Liver (tissue), 9 donors: ENCODE measurements around the gene NRSN2. TPM values are rescaled to one million over a fixed set of nuclear protein-coding genes. Genes with fewer than 3 reads are reported as not detected.

Source experiments
- DNase-seq: peaks from one replicate; pipeline ENCODE4 v3.0.0-alpha.2; 2017; ENCODE audit warnings: low spot score
- H3K27ac ChIP-seq, 2 donors: one replicate each; pipeline ENCODE4 v1.7.0; 2013; ENCODE audit warnings: inconsistent platforms in 2 of 2, low read length in 2 of 2, control low read depth in 1 of 2, low read depth in 1 of 2, mild to moderate bottlenecking in 1 of 2
- H3K27me3 ChIP-seq, 4 donors: one replicate each; pipeline versions ENCODE4 v1.6.1 to v1.7.0; 2013; ENCODE audit warnings: low read length in 3 of 4, inconsistent platforms in 1 of 4, mild to moderate bottlenecking in 1 of 4, moderate library complexity in 1 of 4; ENCODE audit not compliant: control insufficient read depth in 4 of 4, insufficient read depth in 4 of 4
- H3K36me3 ChIP-seq, 4 donors: one replicate each; pipeline versions ENCODE4 v1.6.1 to v1.7.0; 2013; ENCODE audit warnings: low read length in 3 of 4, mild to moderate bottlenecking in 3 of 4, low read depth in 1 of 4, moderate library complexity in 1 of 4; ENCODE audit not compliant: control insufficient read depth in 4 of 4, insufficient read depth in 3 of 4
- H3K4me1 ChIP-seq, 4 donors: one replicate each; pipeline versions ENCODE4 v1.6.1 to v1.7.0; 2013; ENCODE audit warnings: low read length in 3 of 4, mild to moderate bottlenecking in 3 of 4, moderate library complexity in 1 of 4; ENCODE audit not compliant: control insufficient read depth in 4 of 4, insufficient read depth in 4 of 4
- H3K4me3 ChIP-seq, 3 donors: one replicate each; pipeline versions ENCODE4 v1.6.1 to v1.7.0; 2013; ENCODE audit warnings: low read length in 3 of 3, control low read depth in 1 of 3, low read depth in 1 of 3, mild to moderate bottlenecking in 1 of 3
- H3K9ac ChIP-seq, 2 donors: one replicate each; pipeline ENCODE4 v1.7.0; 2013; ENCODE audit warnings: low read length in 2 of 2, mild to moderate bottlenecking in 2 of 2, moderate library complexity in 2 of 2, control low read depth in 1 of 2, low read depth in 1 of 2
- H3K9me3 ChIP-seq, 4 donors: one replicate each; pipeline versions ENCODE4 v1.6.1 to v1.7.0; 2013; ENCODE audit warnings: low read length in 3 of 4; ENCODE audit not compliant: control insufficient read depth in 4 of 4
- FOXA2 ChIP-seq: IDR thresholded peaks from 2 replicates; pipeline ENCODE4 v1.6.1; 2016; ENCODE audit warnings: antibody characterized with exemption
- HNF4A ChIP-seq, 2 donors: conservative IDR thresholded peaks; 2 replicates each; pipeline ENCODE4 v1.6.1; 2016; ENCODE audit warnings: antibody characterized with exemption in 2 of 2, mild to moderate bottlenecking in 2 of 2
- HNF4G ChIP-seq: IDR thresholded peaks from 2 replicates; pipeline ENCODE4 v1.6.1; 2016; ENCODE audit warnings: antibody characterized with exemption
- NR2F2 ChIP-seq: IDR thresholded peaks from 2 replicates; pipeline ENCODE4 v1.6.1; 2016; ENCODE audit warnings: antibody characterized with exemption
- RAD21 ChIP-seq, 2 donors: IDR thresholded peaks; 2 replicates each; pipeline ENCODE4 v1.6.1; 2016; ENCODE audit warnings: antibody characterized with exemption in 2 of 2, mild to moderate bottlenecking in 2 of 2
- RXRA ChIP-seq, 2 donors: IDR thresholded peaks; 2 replicates each; pipeline ENCODE4 v1.6.1; 2017 to 2018; ENCODE audit warnings: antibody characterized with exemption in 2 of 2, mild to moderate bottlenecking in 1 of 2
- SP1 ChIP-seq: IDR thresholded peaks from 2 replicates; pipeline ENCODE4 v1.6.1; 2018; ENCODE audit warnings: antibody characterized with exemption, mild to moderate bottlenecking
- YY1 ChIP-seq: IDR thresholded peaks from 2 replicates; pipeline ENCODE4 v1.6.1; 2016; ENCODE audit warnings: antibody characterized with exemption, mild to moderate bottlenecking
- WGBS: extraction: QIAGEN DNeasy Blood & Tissue Kit; methylation state at CpG from one replicate; pipeline ENCODE4 v1.1.7; 2013; 5-methylcytosine and 5-hydroxymethylcytosine counted together
- polyA plus RNA-seq, 2 donors: library from polyadenylated mRNA; stranded (reverse) in 1 of 2; unstranded in 1 of 2; fragments of 200-250 nt in 1 of 2; fragments of >200 nt in 1 of 2; fragmentation: Nextera tagmentation in 1 of 2; extraction: Ambion mirVana in 1 of 2; gene quantifications; one replicate each; pipeline versions ENCODE4 v1.2.1 to v1.2.3, GENCODE V29; 2013 to 2015
- total RNA-seq, 2 donors: library from RNA; depleted of rRNA; stranded (reverse); fragments of >200 nt; gene quantifications; one replicate each; pipeline ENCODE4 v1.2.3, GENCODE V29; 2014
- TF ChIP-seq, protein P1 (sequence below): IDR thresholded peaks from 2 replicates; pipeline ENCODE4 v1.6.1; 2016; ENCODE audit warnings: antibody characterized with exemption
- TF ChIP-seq, protein P2 (sequence below): IDR thresholded peaks from 2 replicates; pipeline ENCODE4 v1.6.1; 2016; ENCODE audit warnings: antibody characterized with exemption
- TF ChIP-seq, protein P3 (sequence below): fragments of 150-350 bp; IDR thresholded peaks from 2 replicates; pipeline ENCODE4 v1.5.1; 2017; ENCODE audit warnings: improper control_type of control experiment, low read depth, low read length; ENCODE audit not compliant: missing input control
- TF ChIP-seq, protein P4 (sequence below): IDR thresholded peaks from 2 replicates; pipeline ENCODE4 v1.6.1; 2016; ENCODE audit warnings: antibody characterized with exemption, mild to moderate bottlenecking
- donor health status: healthy.
- donor health status: healthy.
- donor health status: healthy.
- donor health status: healthy.
- donor health status: healthy.

The NRSN2 gene
- total and polyA plus RNA-seq, 4 donors = 1.9 to 12.0 (median 4.7) TPM

DNA sequence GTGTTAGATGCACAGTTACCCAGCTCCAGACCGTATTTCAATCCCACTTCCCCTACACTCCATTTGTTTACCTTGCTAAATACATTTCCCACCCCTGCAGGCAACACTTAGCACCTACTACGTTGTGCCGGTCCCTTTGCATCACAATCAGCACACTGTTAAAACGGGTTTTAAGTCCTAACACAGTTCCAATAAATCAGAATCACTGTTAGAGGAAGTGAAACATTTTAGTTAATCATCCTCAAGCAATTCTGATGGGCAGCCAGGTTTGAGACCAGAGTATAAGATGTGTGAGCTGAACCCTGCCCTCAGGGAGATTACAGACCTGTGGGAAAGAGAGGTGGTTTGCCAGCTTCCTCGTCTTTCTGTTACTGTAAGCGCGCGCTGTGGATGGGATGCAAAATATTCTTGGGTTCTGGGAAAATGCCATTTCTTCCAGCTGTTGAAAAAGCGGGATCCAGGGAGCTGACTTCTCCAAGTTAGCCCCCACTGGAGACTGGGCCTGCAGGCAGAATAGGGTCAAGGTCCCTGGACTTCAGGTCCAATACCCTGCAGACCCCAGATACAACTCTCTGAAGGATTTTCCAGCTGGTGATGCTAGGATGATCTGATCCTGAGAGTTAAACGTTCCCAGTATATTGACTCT, 46.4 kb upstream of the NRSN2 start:
- no peak overlapping the region for H3K4me3 ChIP-seq
- WGBS = 63% methylated on average over 10 of the region's 10 CpGs
- no peak for DNase-seq
- TF ChIP-seq, protein P1, sequence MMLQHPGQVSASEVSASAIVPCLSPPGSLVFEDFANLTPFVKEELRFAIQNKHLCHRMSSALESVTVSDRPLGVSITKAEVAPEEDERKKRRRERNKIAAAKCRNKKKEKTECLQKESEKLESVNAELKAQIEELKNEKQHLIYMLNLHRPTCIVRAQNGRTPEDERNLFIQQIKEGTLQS = no peak
- TF ChIP-seq, protein P2, sequence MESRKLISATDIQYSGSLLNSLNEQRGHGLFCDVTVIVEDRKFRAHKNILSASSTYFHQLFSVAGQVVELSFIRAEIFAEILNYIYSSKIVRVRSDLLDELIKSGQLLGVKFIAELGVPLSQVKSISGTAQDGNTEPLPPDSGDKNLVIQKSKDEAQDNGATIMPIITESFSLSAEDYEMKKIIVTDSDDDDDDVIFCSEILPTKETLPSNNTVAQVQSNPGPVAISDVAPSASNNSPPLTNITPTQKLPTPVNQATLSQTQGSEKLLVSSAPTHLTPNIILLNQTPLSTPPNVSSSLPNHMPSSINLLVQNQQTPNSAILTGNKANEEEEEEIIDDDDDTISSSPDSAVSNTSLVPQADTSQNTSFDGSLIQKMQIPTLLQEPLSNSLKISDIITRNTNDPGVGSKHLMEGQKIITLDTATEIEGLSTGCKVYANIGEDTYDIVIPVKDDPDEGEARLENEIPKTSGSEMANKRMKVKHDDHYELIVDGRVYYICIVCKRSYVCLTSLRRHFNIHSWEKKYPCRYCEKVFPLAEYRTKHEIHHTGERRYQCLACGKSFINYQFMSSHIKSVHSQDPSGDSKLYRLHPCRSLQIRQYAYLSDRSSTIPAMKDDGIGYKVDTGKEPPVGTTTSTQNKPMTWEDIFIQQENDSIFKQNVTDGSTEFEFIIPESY = no peak
- no peak for TF ChIP-seq SP1
- no peak for TF ChIP-seq NR2F2
- TF ChIP-seq HNF4A (conservative IDR thresholded peaks at IDR 0.05) = no peak
- no peak for TF ChIP-seq RXRA (IDR thresholded peaks at IDR 0.05)
- no peak for TF ChIP-seq HNF4G
- TF ChIP-seq, protein P3, sequence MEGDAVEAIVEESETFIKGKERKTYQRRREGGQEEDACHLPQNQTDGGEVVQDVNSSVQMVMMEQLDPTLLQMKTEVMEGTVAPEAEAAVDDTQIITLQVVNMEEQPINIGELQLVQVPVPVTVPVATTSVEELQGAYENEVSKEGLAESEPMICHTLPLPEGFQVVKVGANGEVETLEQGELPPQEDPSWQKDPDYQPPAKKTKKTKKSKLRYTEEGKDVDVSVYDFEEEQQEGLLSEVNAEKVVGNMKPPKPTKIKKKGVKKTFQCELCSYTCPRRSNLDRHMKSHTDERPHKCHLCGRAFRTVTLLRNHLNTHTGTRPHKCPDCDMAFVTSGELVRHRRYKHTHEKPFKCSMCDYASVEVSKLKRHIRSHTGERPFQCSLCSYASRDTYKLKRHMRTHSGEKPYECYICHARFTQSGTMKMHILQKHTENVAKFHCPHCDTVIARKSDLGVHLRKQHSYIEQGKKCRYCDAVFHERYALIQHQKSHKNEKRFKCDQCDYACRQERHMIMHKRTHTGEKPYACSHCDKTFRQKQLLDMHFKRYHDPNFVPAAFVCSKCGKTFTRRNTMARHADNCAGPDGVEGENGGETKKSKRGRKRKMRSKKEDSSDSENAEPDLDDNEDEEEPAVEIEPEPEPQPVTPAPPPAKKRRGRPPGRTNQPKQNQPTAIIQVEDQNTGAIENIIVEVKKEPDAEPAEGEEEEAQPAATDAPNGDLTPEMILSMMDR = no peak
- TF ChIP-seq FOXA2 = no peak
- no peak for TF ChIP-seq RAD21 (IDR thresholded peaks at IDR 0.05)
- no peak overlapping the region for H3K9ac ChIP-seq
- H3K36me3 ChIP-seq = peaks cover 0 to 4% (median 0%) of the 10 kb centered on the region in 4 donors
- H3K9me3 ChIP-seq = no peaks in the 10 kb centered on the region
- peak overlapping the region in 1 of 2 donors; percentile 8 for H3K27ac ChIP-seq
- H3K27me3 ChIP-seq = no peaks in the 10 kb centered on the region
- H3K4me1 ChIP-seq = peaks cover 0 to 35% (median 27%) of the 10 kb centered on the region in 4 donors

DNA sequence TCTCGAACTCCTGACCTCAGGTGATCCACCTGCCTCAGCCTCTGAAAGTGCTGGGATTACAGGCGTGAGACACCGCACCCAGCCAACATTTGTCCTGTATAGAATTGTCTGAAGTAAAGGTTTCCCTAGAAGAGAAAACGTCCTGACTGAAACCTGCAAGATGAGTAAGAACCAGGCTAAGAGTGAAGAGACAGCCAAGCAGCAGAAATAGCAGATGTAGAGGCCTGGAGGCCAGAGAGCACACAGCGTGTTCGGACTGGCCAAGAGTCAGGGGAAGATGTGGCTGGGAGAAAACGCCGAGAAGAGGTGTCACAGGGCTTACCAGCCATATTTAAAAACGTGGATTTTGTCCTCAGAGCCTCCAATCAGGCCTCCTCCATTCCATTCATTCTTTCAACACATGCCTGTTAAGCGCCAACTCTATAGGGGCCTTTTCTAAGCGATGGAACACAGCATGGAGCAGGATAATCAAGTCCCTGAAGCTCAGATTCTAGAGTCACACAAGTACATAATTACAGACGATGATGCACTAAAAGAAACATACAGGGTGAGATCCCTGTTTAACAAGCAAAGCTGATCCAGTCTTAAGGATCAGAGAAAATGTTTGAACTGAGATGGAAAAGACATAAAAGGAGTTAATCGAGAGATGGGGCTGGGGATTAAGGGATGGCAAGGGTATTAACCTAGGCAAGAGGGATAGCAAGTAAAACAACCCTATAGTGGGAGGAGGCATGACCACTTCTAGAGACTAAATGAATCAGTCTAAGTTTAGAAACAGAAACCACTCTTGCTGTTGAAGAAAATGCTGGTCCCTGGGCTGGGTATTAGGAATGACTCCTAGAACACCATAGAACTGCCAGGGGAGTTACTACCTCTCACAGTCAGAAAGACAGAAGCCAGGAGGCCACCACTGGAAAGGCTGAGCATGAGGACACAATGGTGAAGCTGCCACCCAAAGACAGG, 44.7 kb upstream of the NRSN2 start:
- H3K27me3 ChIP-seq = no peaks in the 10 kb centered on the region
- H3K9ac ChIP-seq = no peak overlapping the region
- H3K27ac ChIP-seq = no peak overlapping the region
- WGBS = 85% methylated on average over 13 of the region's 13 CpGs
- H3K36me3 ChIP-seq = peaks cover 0 to 4% (median 0%) of the 10 kb centered on the region in 4 donors
- TF ChIP-seq, protein P4, sequence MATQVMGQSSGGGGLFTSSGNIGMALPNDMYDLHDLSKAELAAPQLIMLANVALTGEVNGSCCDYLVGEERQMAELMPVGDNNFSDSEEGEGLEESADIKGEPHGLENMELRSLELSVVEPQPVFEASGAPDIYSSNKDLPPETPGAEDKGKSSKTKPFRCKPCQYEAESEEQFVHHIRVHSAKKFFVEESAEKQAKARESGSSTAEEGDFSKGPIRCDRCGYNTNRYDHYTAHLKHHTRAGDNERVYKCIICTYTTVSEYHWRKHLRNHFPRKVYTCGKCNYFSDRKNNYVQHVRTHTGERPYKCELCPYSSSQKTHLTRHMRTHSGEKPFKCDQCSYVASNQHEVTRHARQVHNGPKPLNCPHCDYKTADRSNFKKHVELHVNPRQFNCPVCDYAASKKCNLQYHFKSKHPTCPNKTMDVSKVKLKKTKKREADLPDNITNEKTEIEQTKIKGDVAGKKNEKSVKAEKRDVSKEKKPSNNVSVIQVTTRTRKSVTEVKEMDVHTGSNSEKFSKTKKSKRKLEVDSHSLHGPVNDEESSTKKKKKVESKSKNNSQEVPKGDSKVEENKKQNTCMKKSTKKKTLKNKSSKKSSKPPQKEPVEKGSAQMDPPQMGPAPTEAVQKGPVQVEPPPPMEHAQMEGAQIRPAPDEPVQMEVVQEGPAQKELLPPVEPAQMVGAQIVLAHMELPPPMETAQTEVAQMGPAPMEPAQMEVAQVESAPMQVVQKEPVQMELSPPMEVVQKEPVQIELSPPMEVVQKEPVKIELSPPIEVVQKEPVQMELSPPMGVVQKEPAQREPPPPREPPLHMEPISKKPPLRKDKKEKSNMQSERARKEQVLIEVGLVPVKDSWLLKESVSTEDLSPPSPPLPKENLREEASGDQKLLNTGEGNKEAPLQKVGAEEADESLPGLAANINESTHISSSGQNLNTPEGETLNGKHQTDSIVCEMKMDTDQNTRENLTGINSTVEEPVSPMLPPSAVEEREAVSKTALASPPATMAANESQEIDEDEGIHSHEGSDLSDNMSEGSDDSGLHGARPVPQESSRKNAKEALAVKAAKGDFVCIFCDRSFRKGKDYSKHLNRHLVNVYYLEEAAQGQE = no peak
- TF ChIP-seq, protein P3 = no peak
- no peak for TF ChIP-seq YY1
- H3K4me1 ChIP-seq = peaks cover 0 to 27% (median 21%) of the 10 kb centered on the region in 4 donors
- H3K9me3 ChIP-seq = no peaks in the 10 kb centered on the region
- no peak for DNase-seq
- H3K4me3 ChIP-seq = no peak overlapping the region
